Activated CD8-positive, alpha-beta memory T cell treated with anti-CD3 and anti-CD28 coated beads for 48 hours (primary cell): Measurements from ENCODE around the gene PCNX1.
"Not testable (repeated sequence)": the region's sequence is repeated elsewhere in the genome, so short reads cannot be mapped to it uniquely, and the experiment has no call there.

Source experiments
- DNase-seq, 3 experiments: peaks; one replicate each; pipeline ENCODE4 v3.0.0-alpha.2; 2020; ENCODE audit warnings: low read depth in 2 of 3, low spot score in 2 of 3

PCNX1 gene

DNA sequence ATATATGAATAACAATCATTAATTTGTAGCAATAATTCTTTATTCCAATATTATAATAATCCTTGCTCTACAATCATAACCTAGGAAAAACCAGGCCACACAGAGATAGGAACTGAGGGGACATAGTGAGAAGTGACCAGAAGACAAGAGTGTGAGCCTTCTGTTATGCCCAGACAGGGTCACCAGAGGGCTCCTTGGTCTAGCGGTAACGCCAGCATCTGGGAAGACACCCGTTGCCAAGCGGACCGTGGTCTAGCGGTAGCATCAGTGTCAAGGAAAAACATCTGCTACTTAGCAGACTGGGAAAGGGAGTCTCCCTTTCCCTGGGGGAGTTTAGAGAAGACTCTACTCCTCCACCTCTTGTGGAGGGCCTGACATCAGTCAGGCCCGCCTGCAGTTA is 240.1 kb downstream of the PCNX1 start:
- not testable (repeated sequence) for DNase-seq

DNA sequence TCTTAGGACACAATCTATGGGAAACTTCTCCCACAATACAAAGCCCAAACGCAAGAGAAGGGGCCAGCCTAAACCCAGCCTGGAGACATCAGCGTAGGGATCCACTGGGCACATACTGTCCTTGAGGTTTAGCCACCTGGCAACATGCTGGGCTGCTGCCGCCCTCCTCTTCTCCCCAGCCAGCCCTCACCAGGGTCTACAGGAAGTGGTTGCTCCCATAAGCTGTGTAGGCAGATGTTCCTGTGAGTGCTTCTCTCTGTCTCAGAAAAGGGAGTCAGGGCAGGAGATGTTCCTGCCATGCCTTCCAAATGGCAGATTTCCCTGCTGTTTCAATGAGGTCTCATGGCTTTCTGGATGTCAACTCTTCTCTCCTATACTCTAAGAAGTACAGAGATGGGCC is 241.4 kb downstream of the PCNX1 start:
- no peak for DNase-seq

DNA sequence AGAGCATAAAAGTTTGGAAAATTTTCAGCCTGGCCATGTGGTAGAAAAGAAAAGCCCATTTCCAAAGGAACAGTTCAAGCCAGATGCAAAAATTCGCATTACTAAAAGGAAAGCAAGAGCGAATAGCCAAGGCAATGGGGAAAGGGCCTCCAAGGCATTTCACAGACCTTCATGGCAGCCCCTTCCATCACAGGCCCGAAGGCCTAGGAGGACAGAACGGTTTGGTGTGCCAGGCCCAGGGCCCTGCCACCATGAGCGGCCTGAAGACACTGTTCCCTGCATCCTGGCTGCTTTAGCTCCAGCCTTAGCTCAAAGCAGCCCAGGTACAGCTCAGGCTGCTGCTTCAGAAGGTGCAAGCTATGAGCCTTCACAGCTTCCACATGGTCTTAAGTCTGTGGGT is 243.5 kb downstream of the PCNX1 start:
- DNase-seq: no peak

DNA sequence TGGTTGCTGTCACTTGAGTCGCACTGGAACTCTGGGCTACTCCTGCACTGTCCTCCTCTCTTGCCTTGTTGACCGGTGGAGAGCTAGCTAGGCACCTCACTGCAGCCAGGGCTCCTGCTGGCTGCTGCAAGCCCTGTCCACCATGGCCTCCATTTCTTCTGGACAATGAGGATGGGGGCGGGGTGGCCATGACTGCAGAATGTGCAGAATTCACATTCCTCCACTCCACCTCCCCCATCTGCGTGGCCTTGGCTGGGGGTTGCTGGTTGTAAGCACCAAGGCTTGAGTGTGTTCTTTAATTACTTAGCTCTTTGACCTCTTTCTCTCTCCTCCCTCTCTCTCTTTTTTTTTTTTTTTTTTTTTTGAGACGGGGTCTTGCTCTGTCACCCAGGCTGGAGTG is 248.5 kb downstream of the PCNX1 start:
- DNase-seq: no peak

DNA sequence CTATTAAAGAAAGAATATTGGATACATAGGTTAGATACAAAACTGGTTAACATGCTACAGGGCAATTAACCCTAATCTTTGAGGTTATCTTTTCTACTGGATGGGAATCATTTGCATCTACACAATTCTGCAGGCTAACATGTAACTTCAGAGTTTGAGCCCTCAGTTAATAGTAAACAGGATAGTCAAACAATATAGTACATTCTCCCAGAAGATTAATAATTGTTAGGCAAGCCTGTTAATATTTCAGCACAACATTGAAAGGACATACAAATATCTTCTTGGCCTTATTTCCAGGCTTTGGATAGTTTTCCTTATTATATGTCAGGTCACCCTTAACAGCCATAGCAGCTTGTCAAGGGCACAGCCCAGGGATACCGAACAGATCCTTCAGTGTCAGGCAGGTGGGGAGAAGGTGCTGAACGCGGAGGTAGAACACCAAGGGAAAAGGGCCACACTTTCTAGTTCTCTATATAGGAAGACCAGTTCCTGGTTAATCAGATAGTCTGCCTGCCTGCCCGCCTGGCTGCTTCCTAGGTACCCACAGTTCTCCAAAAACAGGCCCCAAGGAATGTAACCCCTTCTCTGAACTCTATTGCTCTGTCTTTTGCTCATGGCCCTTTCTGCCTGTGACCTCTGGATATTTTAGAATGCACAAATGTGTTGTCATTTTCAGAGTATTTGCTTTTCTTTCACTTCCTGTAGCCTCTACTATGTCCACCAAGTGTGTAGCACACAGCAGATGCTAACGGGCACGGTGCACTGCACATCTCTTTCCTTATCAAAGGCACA is 256.0 kb downstream of the PCNX1 start:
- no peak for DNase-seq

DNA sequence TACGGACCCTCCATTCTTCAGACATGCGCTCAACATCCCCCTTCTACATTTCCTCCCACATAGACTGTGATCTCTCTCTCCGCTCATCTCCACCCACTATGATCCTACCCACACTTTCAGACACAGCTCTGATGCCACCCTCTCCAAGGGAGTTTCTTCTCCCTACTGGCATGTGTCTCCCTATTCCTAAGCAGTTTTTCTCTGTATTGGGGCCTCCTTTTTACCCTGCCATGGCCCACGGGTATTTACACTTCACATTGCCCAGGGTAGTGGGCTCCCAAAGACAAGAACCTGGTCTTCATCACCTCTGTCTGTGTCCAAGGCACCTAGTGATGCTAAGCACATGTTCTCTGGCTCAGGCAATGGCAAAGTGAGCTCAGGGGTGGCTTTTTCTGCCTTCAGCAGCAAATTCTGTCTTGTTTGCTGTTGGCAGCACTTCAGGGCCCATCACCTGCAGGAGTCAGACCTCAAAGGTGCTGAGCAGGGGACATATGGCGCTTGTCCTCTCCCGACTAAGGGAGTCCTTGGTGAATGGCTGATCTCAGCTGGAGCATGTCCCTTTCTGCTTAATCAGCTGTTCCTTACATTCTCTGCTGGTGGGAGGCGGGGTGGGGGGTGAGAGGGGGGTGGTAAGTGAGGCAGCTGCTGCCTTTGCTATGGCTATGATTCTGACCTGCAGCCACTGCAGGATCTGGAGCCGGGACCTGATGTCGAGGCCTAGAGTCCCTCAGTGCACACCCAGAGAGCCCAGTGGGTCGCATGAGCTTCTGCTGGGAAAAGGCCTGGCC is 256.8 kb downstream of the PCNX1 start:
- DNase-seq: no peak
